ENCODE results near the gene SYCN.
"Not testable (repeated sequence)": the region's sequence is repeated elsewhere in the genome, so short reads cannot be mapped to it uniquely, and the experiment has no call there.

Gene SYCN

GRCh38 chr19:39223703-39224279 lies 19.7 kb upstream of the SYCN start:
- DNase-seq: no peak

GRCh38 chr19:39219108-39219507 lies 15.0 kb upstream of the SYCN start:
- DNase-seq: not testable (repeated sequence)

GRCh38 chr19:39218230-39219007 lies 14.4 kb upstream of the SYCN start:
- DNase-seq: no peak

DNA sequence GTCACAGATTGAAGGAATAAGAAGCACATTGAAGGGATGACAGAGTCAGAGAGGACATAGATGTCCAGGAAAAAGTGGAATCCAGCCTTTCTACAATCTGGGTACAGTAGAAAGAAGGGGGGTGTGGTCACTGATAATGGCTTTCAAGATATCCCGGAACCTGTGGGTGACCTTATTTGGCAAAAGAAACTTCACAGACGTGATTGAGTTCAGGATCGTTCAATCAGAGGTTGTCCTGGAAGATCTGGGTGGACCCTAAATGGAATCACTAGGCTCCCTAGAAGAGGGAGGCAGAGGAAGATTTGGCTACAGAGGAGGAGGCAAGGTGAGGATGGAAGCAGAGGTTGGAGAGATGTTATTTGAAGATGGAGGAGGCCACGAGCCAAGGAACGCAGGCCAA lies 13.0 kb upstream of the SYCN start:
- DNase-seq: no peak

GRCh38 chr19:39215323-39215722 lies 11.3 kb upstream of the SYCN start:
- not testable (repeated sequence) for DNase-seq

DNA sequence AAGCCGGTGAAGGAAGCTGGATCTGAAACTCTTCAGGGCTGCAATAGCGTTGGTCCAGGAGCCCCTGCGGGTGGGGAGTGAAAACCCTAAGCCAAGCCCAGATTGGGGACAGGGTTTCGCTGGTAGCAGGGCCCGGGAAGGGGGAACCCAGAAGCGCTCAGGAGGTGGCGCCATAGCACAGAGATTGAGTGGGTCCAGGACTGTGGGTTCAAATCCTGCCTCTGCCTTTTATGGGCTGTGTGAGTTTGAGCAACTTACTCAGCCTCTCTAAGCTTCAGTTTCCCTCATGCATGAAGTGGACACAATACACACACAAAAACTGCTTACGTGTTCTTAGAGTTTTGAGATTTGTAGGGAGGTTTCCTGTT lies 8.3 kb upstream of the SYCN start:
- DNase-seq: peak; percentile 48

- no peak for DNase-seq
These were observed 7.8 kb upstream of the SYCN start for GRCh38 chr19:39211731-39212374.

- DNase-seq: no peak
These were observed 5.1 kb upstream of the SYCN start for GRCh38 chr19:39209196-39209595.

- no peak for DNase-seq
These were observed 4.2 kb upstream of the SYCN start for GRCh38 chr19:39208175-39208795.

GRCh38 chr19:39207293-39207836 lies 3.3 kb upstream of the SYCN start:
- no peak for DNase-seq

DNA sequence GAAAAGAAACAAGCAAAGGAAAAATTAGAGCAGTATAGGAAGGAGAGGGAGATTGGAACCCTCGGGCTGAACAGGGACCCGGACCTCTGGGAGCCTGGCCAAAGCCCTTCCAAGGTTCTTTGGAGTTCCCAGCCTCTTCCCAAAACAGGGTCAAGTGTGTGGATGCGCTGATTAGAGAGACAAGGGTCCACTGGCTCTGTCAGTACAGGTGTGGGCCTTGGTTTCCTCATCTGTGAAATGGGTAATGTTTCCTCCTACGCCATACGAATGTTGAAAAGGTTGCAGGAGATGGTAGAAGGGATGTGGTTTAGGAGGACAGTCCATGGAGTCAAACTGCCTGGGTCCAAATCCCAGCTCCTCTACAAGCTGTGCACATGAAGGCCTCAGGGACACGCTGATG lies 2.1 kb upstream of the SYCN start:
- DNase-seq: no peak

DNA sequence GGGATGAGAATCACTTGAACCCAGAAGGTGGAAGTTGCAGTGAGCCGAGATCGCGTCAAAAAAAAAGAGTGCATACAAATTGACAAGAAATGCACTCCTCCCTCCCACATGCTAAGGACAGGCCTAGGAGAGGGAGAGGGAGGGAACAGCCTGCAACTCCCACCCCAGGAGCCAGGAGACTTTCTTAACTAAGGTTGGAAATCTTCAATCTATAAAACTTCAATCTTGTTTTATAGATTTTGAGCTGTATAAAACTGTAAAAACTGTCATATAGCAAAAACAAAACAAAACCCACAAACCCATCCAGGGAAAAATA lies 1.3 kb upstream of the SYCN start:
- no peak for DNase-seq

DNA sequence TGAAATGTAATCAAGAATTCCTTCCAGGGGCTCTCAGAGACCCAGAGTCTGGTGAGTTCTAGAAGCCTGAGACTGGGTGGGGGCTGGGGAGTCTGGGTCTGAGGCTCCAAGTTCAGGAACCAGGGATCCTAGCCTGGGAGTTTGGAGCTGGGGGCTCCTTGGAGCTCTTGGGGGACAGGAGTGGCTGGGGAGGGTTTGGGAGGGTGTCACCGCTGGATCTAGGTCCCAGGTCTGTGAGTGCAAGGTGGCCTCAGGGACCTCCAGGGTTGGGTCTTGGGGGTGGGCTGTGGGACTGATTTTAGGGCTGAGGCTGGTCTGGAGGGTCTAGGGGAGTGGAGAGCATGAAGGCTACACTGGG lies 1.1 kb downstream of the SYCN start:
- DNase-seq: no peak

GRCh38 chr19:39200803-39201115 lies 3.3 kb downstream of the SYCN start:
- no peak for DNase-seq

DNA sequence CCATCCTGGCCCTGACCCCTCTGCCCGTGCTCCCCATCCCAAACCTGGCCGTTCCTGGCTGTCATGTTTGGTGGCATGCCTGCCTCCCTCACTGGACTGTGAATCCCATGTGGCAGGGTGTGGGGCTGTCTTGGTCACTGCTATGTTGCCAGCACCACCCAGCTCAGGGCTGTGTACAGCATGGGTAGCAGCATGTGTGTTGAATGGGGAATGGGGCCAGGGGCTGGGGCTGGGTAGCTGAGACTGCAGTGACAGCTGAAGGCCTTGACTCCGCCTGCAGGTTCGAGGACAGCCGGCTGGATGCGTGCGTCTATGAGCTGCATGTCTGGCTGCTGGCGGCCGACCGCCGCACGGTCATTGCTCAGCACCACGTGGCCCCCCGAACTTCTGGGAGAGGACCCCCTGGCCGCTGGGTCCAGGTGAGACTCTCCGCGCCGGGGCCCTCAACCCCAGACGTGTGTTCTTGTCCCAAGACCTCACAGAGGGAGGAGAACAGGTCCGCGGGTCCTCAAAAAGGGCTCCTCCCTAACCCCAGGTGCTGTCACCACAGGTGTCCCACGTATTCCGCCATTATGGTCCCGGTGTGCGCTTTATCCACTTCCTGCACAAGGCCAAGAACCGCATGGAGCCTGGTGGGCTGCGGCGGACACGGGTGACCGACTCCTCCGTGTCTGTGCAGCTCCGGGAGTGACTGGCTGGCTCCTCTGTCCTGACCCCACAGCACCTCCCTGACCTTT lies 3.8 kb downstream of the SYCN start:
- no peak for DNase-seq

DNA sequence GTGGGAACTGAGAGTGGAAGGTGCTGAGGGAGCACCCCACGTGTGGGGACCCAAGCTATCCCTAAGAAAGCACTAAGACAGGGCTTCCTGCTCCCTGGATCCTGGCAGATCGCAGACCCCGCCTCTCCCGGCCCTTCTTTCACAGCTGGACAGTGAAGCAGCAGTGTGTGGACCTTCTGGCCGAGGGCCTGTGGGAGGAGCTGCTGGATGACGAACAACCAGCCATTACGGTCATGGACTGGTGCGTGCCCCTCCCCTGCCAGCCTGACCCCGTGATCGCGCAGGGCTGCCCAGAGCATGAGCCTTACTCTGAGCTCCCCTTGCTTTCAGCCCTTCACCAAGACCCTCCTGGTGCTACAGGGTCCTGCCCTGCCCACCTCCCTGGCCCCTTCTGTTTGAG lies 5.0 kb downstream of the SYCN start:
- DNase-seq: no peak

DNA sequence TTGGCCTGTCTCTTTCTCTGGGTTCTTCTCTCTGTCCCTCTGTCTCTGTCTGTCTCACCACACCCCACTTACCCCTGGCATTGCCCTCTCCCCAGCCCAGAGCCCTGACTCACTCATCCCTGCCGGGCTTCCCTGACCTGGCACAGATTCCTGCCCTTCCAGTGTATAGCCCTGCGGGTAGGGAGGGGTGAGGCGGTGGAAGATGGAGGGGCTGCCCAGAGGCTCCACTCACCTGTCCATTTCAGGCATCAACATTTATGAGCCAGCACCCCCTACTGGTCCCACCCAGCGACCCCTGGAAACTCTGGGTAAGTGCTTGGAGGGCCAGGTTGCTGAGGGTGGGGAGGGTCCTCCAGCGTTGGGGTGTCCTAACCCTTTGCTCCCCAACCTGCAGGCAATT lies 6.3 kb downstream of the SYCN start:
- DNase-seq: no peak

DNA sequence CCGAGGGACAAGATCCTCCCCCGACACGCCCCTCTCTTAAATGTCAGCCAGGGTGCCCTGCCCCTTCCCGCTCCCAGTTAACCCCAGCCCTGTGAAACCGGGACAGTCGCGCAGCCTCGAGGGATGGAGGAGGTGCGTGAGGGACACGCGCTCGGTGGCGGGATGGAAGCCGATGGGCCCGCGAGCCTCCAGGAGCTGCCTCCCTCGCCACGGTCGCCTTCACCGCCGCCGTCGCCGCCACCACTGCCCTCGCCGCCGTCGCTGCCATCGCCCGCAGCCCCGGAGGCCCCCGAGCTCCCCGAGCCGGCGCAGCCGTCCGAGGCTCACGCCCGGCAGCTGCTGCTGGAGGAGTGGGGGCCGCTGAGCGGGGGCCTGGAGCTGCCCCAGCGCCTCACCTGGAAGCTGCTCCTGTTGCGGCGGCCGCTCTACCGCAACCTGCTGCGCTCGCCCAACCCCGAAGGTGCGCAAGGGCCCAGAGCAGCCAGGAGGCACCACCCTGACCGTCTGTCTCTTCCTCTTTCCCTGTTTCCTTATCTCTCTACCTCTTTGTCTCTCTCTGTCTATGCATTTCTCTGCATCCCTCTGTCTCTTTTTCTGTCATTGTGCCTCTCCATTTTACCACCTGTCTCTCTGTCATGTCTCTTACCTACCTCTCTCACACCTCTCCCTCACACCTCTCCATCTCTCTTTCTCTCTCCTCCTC lies 7.1 kb downstream of the SYCN start, which contains the start of gene NCCRP1:
Gene NCCRP1 (plus strand): TSS at position 105 of the 703 bp plus-strand sequence. CDS start 19 bp downstream, at position 124.
- no peak for DNase-seq

DNA sequence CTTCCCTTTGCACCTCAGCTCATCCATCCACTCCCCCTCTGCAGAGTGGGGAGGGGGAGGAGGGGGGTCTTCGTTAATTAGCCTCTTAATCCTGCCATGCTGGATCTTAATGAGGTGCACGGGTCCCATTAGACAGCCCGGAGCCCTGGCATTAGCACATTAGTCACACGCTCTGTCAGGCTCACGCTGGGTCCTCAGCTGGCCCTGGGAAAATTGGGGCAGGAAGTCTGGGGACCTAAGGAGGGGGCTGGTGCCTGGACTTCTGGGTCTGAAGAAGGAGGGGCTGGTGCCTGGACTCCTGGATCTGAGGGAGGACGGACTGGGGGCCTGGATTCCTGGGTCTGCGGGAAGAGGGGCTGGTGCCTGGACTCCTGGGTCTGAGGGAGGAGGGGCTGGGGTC lies 7.7 kb downstream of the SYCN start:
- no peak for DNase-seq

DNA sequence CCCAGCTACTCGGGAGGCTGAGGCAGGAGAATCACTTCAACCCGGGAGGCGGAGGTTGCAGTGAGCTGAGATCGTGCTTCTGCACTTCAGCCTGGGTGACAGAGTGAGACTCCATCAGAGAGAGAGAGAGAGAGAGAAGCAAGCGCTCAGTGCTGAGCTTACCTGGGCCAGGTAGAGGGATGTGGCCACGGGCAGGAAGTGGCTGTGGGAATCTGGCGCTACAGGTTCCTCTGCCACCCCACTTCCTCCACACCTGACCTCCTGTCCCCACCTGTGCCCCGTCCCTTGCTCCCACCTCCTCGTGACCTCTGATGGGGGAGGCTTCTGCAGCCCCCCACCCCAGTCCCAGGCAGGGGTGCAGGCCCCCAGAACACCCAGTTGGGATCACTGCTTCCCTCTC lies 8.3 kb downstream of the SYCN start:
- peak; percentile 8 for DNase-seq

GRCh38 chr19:39194832-39195542 lies 9.1 kb downstream of the SYCN start:
- no peak for DNase-seq

DNA sequence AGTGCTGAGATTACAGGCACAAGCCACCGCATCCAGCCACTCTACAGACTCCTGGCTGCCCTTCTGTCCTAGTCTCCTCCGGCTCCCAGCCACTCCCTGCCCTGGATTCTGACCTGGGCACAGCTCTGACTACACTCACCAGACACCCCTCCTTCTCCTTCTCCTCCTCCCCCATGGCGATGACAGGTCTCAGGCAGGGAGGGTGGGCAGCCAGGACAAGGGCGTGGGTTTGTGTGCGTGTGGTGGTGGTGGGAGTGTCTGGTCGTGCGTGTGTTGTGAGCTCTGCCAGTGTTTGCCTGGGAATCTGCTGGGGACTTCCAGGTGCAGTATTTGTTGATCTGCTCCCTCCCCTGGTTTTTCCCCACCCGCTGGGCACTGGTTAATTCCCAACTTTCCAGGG lies 10.3 kb downstream of the SYCN start:
- DNase-seq: no peak

Data from CD4-positive, alpha-beta T cell treated with Interleukin-4 for 4 hours (primary cell).